ENCODE measurements around the gene LRRC56. TPM values are rescaled to one million over a fixed set of nuclear protein-coding genes. Genes with fewer than 3 reads are reported as not detected.

LRRC56 gene
- total and polyA plus RNA-seq, 2 of the 13 experiments (the other 11 are each of a cell fraction or from before 2014, with no cell fraction given) = 0.11 to 0.29 TPM

DNA sequence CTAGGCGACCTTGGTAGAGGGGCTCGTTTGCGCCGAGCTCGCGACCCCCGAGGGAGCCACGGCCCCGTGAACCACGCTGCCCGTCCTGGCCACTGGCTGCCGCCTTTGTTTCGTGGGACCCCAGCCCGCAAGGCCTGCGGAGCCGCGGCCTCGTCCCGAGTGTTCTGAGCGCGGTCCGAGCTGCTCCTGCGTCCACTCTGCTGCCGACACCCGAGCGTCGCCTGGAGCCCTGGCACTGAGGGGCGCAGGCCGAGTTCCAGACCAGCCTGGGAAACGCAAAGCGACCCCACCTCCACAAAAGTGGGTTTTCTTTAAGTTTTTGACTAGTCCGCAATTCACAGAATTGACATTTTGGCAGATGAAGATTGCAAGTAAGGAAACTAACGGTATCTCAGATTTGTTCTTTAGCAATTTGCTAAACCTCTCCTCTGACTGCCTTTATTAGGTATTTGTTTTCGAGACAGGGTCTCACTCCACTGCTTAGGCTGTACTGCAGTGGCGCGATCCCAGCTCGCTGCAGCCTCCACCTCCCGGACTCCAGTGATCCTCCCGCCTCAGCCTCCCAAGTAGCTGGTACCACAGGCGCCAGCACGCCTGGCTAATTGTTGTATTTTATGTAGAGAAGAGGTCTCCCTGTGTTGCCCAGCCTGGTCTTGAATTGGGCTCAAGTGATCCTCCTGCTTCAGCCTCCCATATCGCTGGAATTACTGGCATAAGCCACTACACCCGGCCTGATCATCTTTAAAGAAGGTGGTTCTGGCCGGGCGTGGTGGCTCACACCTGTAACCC lies 29.4 kb upstream of the LRRC56 start:
- ChIA-PET POLR2A (interaction anchor here (1.6 to 1.9 kb wide), 2 partner anchors 12 to 28 kb away, joined by 5 to 6 read pairs; partner anchors contain the start of gene HRAS), CTCF (ENCODE audit: low intra/inter-chr PET ratio, low total read pairs) (interaction anchor here (2.9 kb wide), 1 partner anchor 11 kb away, joined by 11 read pairs; no protein-coding TSS in a partner anchor)
- H3K4me1 ChIP-seq (ENCODE audit: insufficient read depth, low read length) = peaks cover 21% of the 10 kb centered on the region
- no TSS peak for BruUV-seq (replicated peaks)
- H3K27me3 ChIP-seq (ENCODE audit: control insufficient read depth in 1 of 2, insufficient read depth in 2 of 2, low read length in 2 of 2) = no peaks in the 10 kb centered on the region
- in situ Hi-C loops (cut with HindIII; ENCODE audit: extremely low pct_ligation_motif_present, low pct_unique_long_range_greater_than_20kb) = no loop called here
- ATAC-seq (no peak), DNase-seq (ENCODE audit: low spot score) (no peak), FAIRE-seq (no peak)
- H3K9me3 ChIP-seq (ENCODE audit: low read length) = no peaks in the 10 kb centered on the region
- peaks cover 25% of the 10 kb centered on the region for H3K79me2 ChIP-seq (ENCODE audit: insufficient read depth, low read length)
- H3K4me3 ChIP-seq (replicated peaks in 1 of 3; ENCODE audit: insufficient read depth in 1 of 3, low read depth in 2 of 3, low read length in 3 of 3) = peak overlapping the region in 2 of 3 experiments; percentile 39 to 96; a peak in 3 of 6 replicates
- H3K27ac ChIP-seq (ENCODE audit: extremely low read length, insufficient read depth, low read length) = peak overlapping the region; percentile 98
- H3K36me3 ChIP-seq (replicated peaks in 1 of 2; ENCODE audit: control insufficient read depth in 1 of 2, insufficient read depth in 2 of 2, low read length in 2 of 2) = peaks cover 4 to 14% of the 10 kb centered on the region in 2 experiments; a peak in 4 of 5 replicates
- peak overlapping the region; percentile 49 for H3K4me2 ChIP-seq (ENCODE audit: low read depth, low read length)
- intact Hi-C loops (cut with micrococcal nuclease; ENCODE audit: unreplicated experiment) = no loop called here
- no peak overlapping the region for H2AFZ ChIP-seq (ENCODE audit: low read length)
- H4K20me1 ChIP-seq (ENCODE audit: insufficient read depth, low read length) = no peaks in the 10 kb centered on the region
- 97% methylated on average over 43 of the region's 45 CpGs for WGBS (ENCODE audit: low lambda C conversion rate)
- H3K9ac ChIP-seq (ENCODE audit: insufficient read depth, low read depth, low read length) = peak overlapping the region; percentile 56
- no peak for TF ChIP-seq NFKBIZ (CRISPR knock-in tag; IDR thresholded peaks at IDR 0.05)
- peak; percentile 30; the same call in 1 of the 2 replicates for TF ChIP-seq HIVEP1 (CRISPR knock-in tag; IDR thresholded peaks at IDR 0.05)
- TF ChIP-seq GLI4 (CRISPR knock-in tag; IDR thresholded peaks at IDR 0.05; ENCODE audit: borderline replicate concordance) = no peak
- TF ChIP-seq GRHL1 (CRISPR knock-in tag; conservative IDR thresholded peaks at IDR 0.05) = no peak
- 0 out of 2 replicates have a peak, but pooled peaks have one; percentile 42 for TF ChIP-seq ZBTB38 (CRISPR knock-in tag; IDR thresholded peaks at IDR 0.05)
- TF ChIP-seq, protein P1, sequence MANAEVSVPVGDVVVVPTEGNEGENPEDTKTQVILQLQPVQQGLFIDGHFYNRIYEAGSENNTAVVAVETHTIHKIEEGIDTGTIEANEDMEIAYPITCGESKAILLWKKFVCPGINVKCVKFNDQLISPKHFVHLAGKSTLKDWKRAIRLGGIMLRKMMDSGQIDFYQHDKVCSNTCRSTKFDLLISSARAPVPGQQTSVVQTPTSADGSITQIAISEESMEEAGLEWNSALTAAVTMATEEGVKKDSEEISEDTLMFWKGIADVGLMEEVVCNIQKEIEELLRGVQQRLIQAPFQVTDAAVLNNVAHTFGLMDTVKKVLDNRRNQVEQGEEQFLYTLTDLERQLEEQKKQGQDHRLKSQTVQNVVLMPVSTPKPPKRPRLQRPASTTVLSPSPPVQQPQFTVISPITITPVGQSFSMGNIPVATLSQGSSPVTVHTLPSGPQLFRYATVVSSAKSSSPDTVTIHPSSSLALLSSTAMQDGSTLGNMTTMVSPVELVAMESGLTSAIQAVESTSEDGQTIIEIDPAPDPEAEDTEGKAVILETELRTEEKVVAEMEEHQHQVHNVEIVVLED (CRISPR knock-in tag; IDR thresholded peaks at IDR 0.05; ENCODE audit: borderline replicate concordance) = no peak
- TF ChIP-seq MXD1 (CRISPR knock-in tag; IDR thresholded peaks at IDR 0.05) = 0 out of 2 replicates have a peak, but pooled peaks have one; percentile 31
- peak; percentile 66 for TF ChIP-seq PRPF4 (IDR thresholded peaks at IDR 0.05; ENCODE audit: low read depth, low read length, poor library complexity, severe bottlenecking)
- TF ChIP-seq XBP1 (CRISPR knock-in tag; IDR thresholded peaks at IDR 0.05) = no peak
- no peak for TF ChIP-seq ZFP36 (IDR thresholded peaks at IDR 0.05; ENCODE audit: borderline replicate concordance, low read depth, low read length, partially characterized antibody)
- TF ChIP-seq ZNF770 (CRISPR knock-in tag; IDR thresholded peaks at IDR 0.05) = peak; percentile 62; the same call in 1 of the 2 replicates
- TF ChIP-seq RBM39 (IDR thresholded peaks at IDR 0.05; ENCODE audit: low read depth, low read length, poor library complexity, severe bottlenecking) = no peak
- TF ChIP-seq GABPB1 (CRISPR knock-in tag; IDR thresholded peaks at IDR 0.05) = peak; percentile 26; the same call in 1 of the 2 replicates
